Astrocyte of the spinal cord (primary cell): ENCODE measurements around the gene PNCK.

Experiments
- DNase-seq: peaks from one replicate; pipeline ENCODE4 v3.0.0; 2011; ENCODE audit warnings: low read depth, low spot score
- H3K4me3 ChIP-seq: 2 replicates; pipeline ENCODE4 v1.5.1; 2011; ENCODE audit warnings: low read depth, mild to moderate bottlenecking, low read length, moderate library complexity
- CTCF ChIP-seq: IDR thresholded peaks from 2 replicates; pipeline ENCODE4 v1.5.1; 2012; ENCODE audit warnings: low read depth, mild to moderate bottlenecking, low read length, inconsistent platforms
- in situ Hi-C: cut with HindIII; loops from 2 replicates; pipeline ENCODE4 v1.10.0; 2017; ENCODE audit warnings: low sequenced_read_pairs

Gene PNCK

GRCh38 chrX:153673428-153674218 lies at the start of gene PNCK:
PNCK (minus strand) TSS chrX:153673813; CDS start chrX:153673076, 737 bp downstream.
- H3K4me3 ChIP-seq: no peak within 1 kb of the TSS
- no peak for DNase-seq
- TF ChIP-seq CTCF: no peak
- in situ Hi-C loops: no loop called here

GRCh38 chrX:153722704-153723350 lies 49.2 kb upstream of the PNCK start:
- H3K4me3 ChIP-seq: peak overlapping the region; percentile 62
- in situ Hi-C loops: no loop called here
- TF ChIP-seq CTCF: no peak
- no peak for DNase-seq

GRCh38 chrX:153719701-153720100 lies 46.1 kb upstream of the PNCK start:
- TF ChIP-seq CTCF: no peak
- no peak overlapping the region for H3K4me3 ChIP-seq
- in situ Hi-C loops: no loop called here
- no peak for DNase-seq

- in situ Hi-C loops: no loop called here
- H3K4me3 ChIP-seq: no peak overlapping the region
- no peak for TF ChIP-seq CTCF
- DNase-seq: no peak
These were observed 45.6 kb upstream of the PNCK start for GRCh38 chrX:153719238-153719637.

- TF ChIP-seq CTCF: no peak
- no peak overlapping the region for H3K4me3 ChIP-seq
- no peak for DNase-seq
- in situ Hi-C loops: no loop called here
These were observed 43.8 kb upstream of the PNCK start for GRCh38 chrX:153717445-153717844.

- in situ Hi-C loops: no loop called here
- no peak overlapping the region for H3K4me3 ChIP-seq
- DNase-seq: no peak
- TF ChIP-seq CTCF: no peak
These were observed 40.6 kb upstream of the PNCK start for GRCh38 chrX:153714256-153714655.
